ENCODE data around the gene GALNS.
"Not testable (repeated sequence)": the region's sequence is repeated elsewhere in the genome, so short reads cannot be mapped to it uniquely, and the experiment has no call there.

Gene GALNS

GRCh38 chr16:88894681-88895300 lies 38.0 kb upstream of the GALNS start:
- TF ChIP-seq CTCF (IDR thresholded peaks at IDR 0.05; ENCODE audit: low read depth, low read length): no peak
- in situ Hi-C loops (cut with HindIII; ENCODE audit: low sequenced_read_pairs): no loop called here
- H3K4me3 ChIP-seq (ENCODE audit: low read depth, low read length): no peak overlapping the region
- DNase-seq (ENCODE audit: low read depth, low spot score): no peak

GRCh38 chr16:88894266-88894665 lies 37.5 kb upstream of the GALNS start:
- in situ Hi-C loops (cut with HindIII; ENCODE audit: low sequenced_read_pairs); DNase-seq (ENCODE audit: low read depth, low spot score); H3K4me3 ChIP-seq (ENCODE audit: low read depth, low read length): not testable (repeated sequence)

- no peak for DNase-seq (ENCODE audit: low read depth, low spot score)
- in situ Hi-C loops (cut with HindIII; ENCODE audit: low sequenced_read_pairs): no loop called here
- no peak overlapping the region for H3K4me3 ChIP-seq (ENCODE audit: low read depth, low read length)
- no peak for TF ChIP-seq CTCF (IDR thresholded peaks at IDR 0.05; ENCODE audit: low read depth, low read length)
These were observed 36.6 kb upstream of the GALNS start for GRCh38 chr16:88893127-88893968.

- in situ Hi-C loops (cut with HindIII; ENCODE audit: low sequenced_read_pairs): no loop called here
- TF ChIP-seq CTCF (IDR thresholded peaks at IDR 0.05; ENCODE audit: low read depth, low read length): no peak
- H3K4me3 ChIP-seq (ENCODE audit: low read depth, low read length): no peak overlapping the region
- no peak for DNase-seq (ENCODE audit: low read depth, low spot score)
These were observed 35.3 kb upstream of the GALNS start for GRCh38 chr16:88892065-88892464.

GRCh38 chr16:88891083-88891482 lies 34.3 kb upstream of the GALNS start:
- no peak for DNase-seq (ENCODE audit: low read depth, low spot score)
- in situ Hi-C loops (cut with HindIII; ENCODE audit: low sequenced_read_pairs): no loop called here
- no peak for TF ChIP-seq CTCF (IDR thresholded peaks at IDR 0.05; ENCODE audit: low read depth, low read length)
- H3K4me3 ChIP-seq (ENCODE audit: low read depth, low read length): no peak overlapping the region

- H3K4me3 ChIP-seq (ENCODE audit: low read depth, low read length); in situ Hi-C loops (cut with HindIII; ENCODE audit: low sequenced_read_pairs); DNase-seq (ENCODE audit: low read depth, low spot score): not testable (repeated sequence)
These were observed 33.1 kb upstream of the GALNS start for GRCh38 chr16:88889702-88890352.

GRCh38 chr16:88888461-88889387 lies 32.0 kb upstream of the GALNS start:
- no peak overlapping the region for H3K4me3 ChIP-seq (ENCODE audit: low read depth, low read length)
- no peak for DNase-seq (ENCODE audit: low read depth, low spot score)
- in situ Hi-C loops (cut with HindIII; ENCODE audit: low sequenced_read_pairs): no loop called here
- TF ChIP-seq CTCF (IDR thresholded peaks at IDR 0.05; ENCODE audit: low read depth, low read length): no peak

All from astrocyte of the spinal cord (primary cell).